H1 (cell line): ENCODE data around the gene CDK16. TPM values are rescaled to one million over a fixed set of nuclear protein-coding genes. Genes with fewer than 3 reads are reported as not detected.

Experiments used
- CTCF ChIA-PET: fragments of 300-600 bp; sonication (Branson Sonifier 250); formaldehyde crosslinking; loops from one replicate; lab custom pipeline; 2021; ENCODE audit not compliant: partially characterized antibody; lab: Charles Lee
- POLR2A ChIA-PET: fragments of 300-600 bp; sonication (Branson Sonifier 250); formaldehyde crosslinking; loops from one replicate; lab custom pipeline; 2021; ENCODE audit warnings: inconsistent platforms; ENCODE audit not compliant: partially characterized antibody; lab: Charles Lee
- DNase-seq, 2 experiments: peaks; one replicate each; pipeline versions ENCODE4 v3.0.0 to v3.0.0-alpha.2; 2010 to 2022; ENCODE audit warnings: low spot score in 2 of 2, low read depth in 1 of 2, mixed read lengths in 1 of 2
- FAIRE-seq: peaks from 2 replicates; lab custom pipeline; 2011; peaks lifted over from hg19 to GRCh38; lab: Jason Lieb, UNC
- H2AFZ ChIP-seq: 2 replicates; pipeline ENCODE4 v1.8.1; 2012; ENCODE audit warnings: low read length, inconsistent platforms
- H2AK5ac ChIP-seq: 2 replicates; pipeline ENCODE4 v1.6.1; 2013; ENCODE audit warnings: low read depth, low read length
- H2BK120ac ChIP-seq: replicated peaks from 2 replicates; pipeline ENCODE3; 2013; ENCODE audit warnings: low read depth, low read length, inconsistent platforms
- H2BK12ac ChIP-seq: 2 replicates; pipeline ENCODE4 v1.6.1; 2013; ENCODE audit warnings: low read depth, low read length
- H2BK15ac ChIP-seq: 2 replicates; pipeline ENCODE4 v1.6.1; 2013; ENCODE audit warnings: low read length
- H2BK20ac ChIP-seq: 2 replicates; pipeline ENCODE4 v1.6.1; 2013; ENCODE audit warnings: low read length
- H2BK5ac ChIP-seq: 2 replicates; pipeline ENCODE4 v1.6.1; 2013; ENCODE audit warnings: low read depth, low read length
- H3K14ac ChIP-seq: 2 replicates; pipeline ENCODE4 v1.6.1; 2013; ENCODE audit warnings: inconsistent platforms; ENCODE audit not compliant: insufficient read length
- H3K18ac ChIP-seq: 2 replicates; pipeline ENCODE4 v1.6.1; 2013; ENCODE audit warnings: low read length; ENCODE audit errors: extremely low read depth
- H3K23ac ChIP-seq: 2 replicates; pipeline ENCODE4 v1.6.1; 2013; ENCODE audit warnings: inconsistent platforms; ENCODE audit not compliant: insufficient read length
- H3K23me2 ChIP-seq: 2 replicates; pipeline ENCODE4 v1.6.1; 2013; ENCODE audit warnings: low read depth, low read length
- H3K27ac ChIP-seq: 2 replicates; pipeline ENCODE4 v1.6.1; 2011; ENCODE audit warnings: low read depth, low read length, inconsistent platforms
- H3K27me3 ChIP-seq, 4 experiments: replicated peaks in 1 of 4; 1 replicate in 1 of 4; 2 replicates in 3 of 4; pipeline versions ENCODE4 v1.6.1 to v1.8.1; 2011 to 2013; ENCODE audit warnings: low read length in 3 of 4, mild to moderate bottlenecking in 3 of 4, inconsistent platforms in 2 of 4, mixed read lengths in 2 of 4, moderate library complexity in 1 of 4; ENCODE audit not compliant: control insufficient read depth in 3 of 4, insufficient read depth in 3 of 4; ENCODE audit errors: extremely low read depth in 1 of 4
- H3K36me3 ChIP-seq, 4 experiments: 2 replicates each; pipeline versions ENCODE4 v1.6.1 to v1.8.1; 2011 to 2013; ENCODE audit warnings: mild to moderate bottlenecking in 4 of 4, low read length in 3 of 4, moderate library complexity in 2 of 4, control low read depth in 1 of 4, inconsistent platforms in 1 of 4; ENCODE audit not compliant: insufficient read depth in 4 of 4, control insufficient read depth in 2 of 4
- H3K4ac ChIP-seq: replicated peaks from 2 replicates; pipeline ENCODE3; 2013; ENCODE audit warnings: low read length, low read depth, mixed read lengths, inconsistent platforms; ENCODE audit not compliant: insufficient read length
- H3K4me1 ChIP-seq, 4 experiments: replicated peaks in 1 of 4; 1 replicate in 1 of 4; 2 replicates in 3 of 4; pipeline versions ENCODE4 v1.6.1 to v1.8.1; 2011 to 2013; ENCODE audit warnings: low read length in 3 of 4, inconsistent platforms in 2 of 4, mixed read lengths in 1 of 4; ENCODE audit not compliant: insufficient read depth in 4 of 4, control insufficient read depth in 3 of 4
- H3K4me2 ChIP-seq, 2 experiments: 2 replicates each; pipeline versions ENCODE4 v1.6.1 to v1.8.1; 2011 to 2013; ENCODE audit warnings: low read depth in 2 of 2, low read length in 2 of 2, control low read depth in 1 of 2, inconsistent platforms in 1 of 2, mild to moderate bottlenecking in 1 of 2; ENCODE audit not compliant: insufficient read depth in 1 of 2
- H3K4me3 ChIP-seq, 4 experiments: fragments of 200-600, 300-600 bp in 1 of 4; sonication (generic), shearing (Covaris generic), sonication (Bioruptor Twin) in 1 of 4; 2 replicates each; pipeline versions ENCODE4 v1.5.1 to v1.8.1; 2011 to 2016; ENCODE audit warnings: low read length in 4 of 4, low read depth in 3 of 4, control low read depth in 2 of 4, inconsistent platforms in 2 of 4, mild to moderate bottlenecking in 2 of 4, mixed read lengths in 1 of 4, moderate library complexity in 1 of 4; ENCODE audit not compliant: insufficient read depth in 2 of 4; ENCODE audit errors: extremely low read depth in 1 of 4
- H3K56ac ChIP-seq: replicated peaks from 2 replicates; pipeline ENCODE3; 2013; ENCODE audit warnings: low read depth, mild to moderate bottlenecking, mixed read lengths, low read length, inconsistent platforms; ENCODE audit not compliant: insufficient read length
- H3K79me1 ChIP-seq: 2 replicates; pipeline ENCODE4 v1.6.1; 2013; ENCODE audit warnings: low read depth, low read length, control low read depth
- H3K79me2 ChIP-seq, 2 experiments: 2 replicates each; pipeline versions ENCODE4 v1.6.1 to v1.8.1; 2012 to 2013; ENCODE audit warnings: low read length in 2 of 2, mild to moderate bottlenecking in 2 of 2, inconsistent platforms in 1 of 2; ENCODE audit not compliant: insufficient read depth in 2 of 2, control insufficient read depth in 1 of 2
- H3K9ac ChIP-seq, 4 experiments: replicated peaks in 1 of 4; 1 replicate in 1 of 4; 2 replicates in 3 of 4; pipeline versions ENCODE4 v1.6.1 to v1.8.1; 2011 to 2013; ENCODE audit warnings: low read depth in 3 of 4, low read length in 3 of 4, control low read depth in 2 of 4, mild to moderate bottlenecking in 2 of 4, moderate library complexity in 2 of 4, inconsistent platforms in 1 of 4; ENCODE audit errors: extremely low read depth in 1 of 4
- H3K9me3 ChIP-seq, 2 experiments: 2 replicates each; pipeline versions ENCODE4 v1.6.1 to v1.8.1; 2012 to 2013; ENCODE audit warnings: mild to moderate bottlenecking in 2 of 2, moderate library complexity in 2 of 2, control low read depth in 1 of 2, inconsistent platforms in 1 of 2, low read depth in 1 of 2, low read length in 1 of 2, mixed read lengths in 1 of 2; ENCODE audit not compliant: insufficient read depth in 2 of 2
- H4K20me1 ChIP-seq, 2 experiments: replicated peaks in 1 of 2; 2 replicates each; pipeline versions ENCODE3 to v1.8.1; 2011 to 2013; ENCODE audit warnings: inconsistent platforms in 2 of 2, low read length in 2 of 2, mild to moderate bottlenecking in 1 of 2; ENCODE audit not compliant: insufficient read depth in 2 of 2, control insufficient read depth in 1 of 2
- H4K5ac ChIP-seq: 2 replicates; pipeline ENCODE4 v1.6.1; 2013; ENCODE audit warnings: low read length, low read depth, mixed read lengths, inconsistent platforms; ENCODE audit not compliant: insufficient read length
- H4K8ac ChIP-seq: 2 replicates; pipeline ENCODE4 v1.8.0; 2013; ENCODE audit warnings: mild to moderate bottlenecking, moderate library complexity, low read length, inconsistent platforms; ENCODE audit not compliant: insufficient read depth; ENCODE audit errors: extremely low read depth
- H4K91ac ChIP-seq: replicated peaks from 2 replicates; pipeline ENCODE3; 2013; ENCODE audit warnings: low read length, mixed read lengths, inconsistent platforms; ENCODE audit not compliant: insufficient read length
- BACH1 ChIP-seq: IDR thresholded peaks from 2 replicates; pipeline ENCODE4 v1.6.1; 2012; ENCODE audit warnings: low read length, improper control_type of control experiment
- CBX5 ChIP-seq: fragments of 300-800, 300-1000 bp; sonication (generic); IDR thresholded peaks from 2 replicates; pipeline ENCODE4 v1.7.1; 2016; ENCODE audit warnings: antibody characterized with exemption, low read length, low read depth
- FOSL1 ChIP-seq: IDR thresholded peaks from 2 replicates; pipeline ENCODE4 v1.6.1; 2011; ENCODE audit warnings: mild to moderate bottlenecking, low read depth, low read length, moderate library complexity; ENCODE audit not compliant: insufficient read depth
- KDM4A ChIP-seq: IDR thresholded peaks from one replicate; pipeline ENCODE4 v1.7.1; 2012; ENCODE audit warnings: low read depth, mild to moderate bottlenecking, moderate library complexity, low read length, inconsistent platforms; ENCODE audit not compliant: severe bottlenecking
- SIRT6 ChIP-seq: IDR thresholded peaks from one replicate; pipeline ENCODE4 v1.7.1; 2012; ENCODE audit warnings: low read length, inconsistent platforms
- SP1 ChIP-seq: IDR thresholded peaks from 2 replicates; pipeline ENCODE4 v1.6.1; 2011; ENCODE audit warnings: low read depth, low read length
- SUZ12 ChIP-seq: fragments of 200-600 bp; sonication (generic); IDR thresholded peaks from 2 replicates; pipeline ENCODE4 v1.6.1; 2012; ENCODE audit warnings: mild to moderate bottlenecking, inconsistent platforms, low read length, moderate library complexity, mixed read lengths
- TAF7 ChIP-seq: optimal IDR thresholded peaks from 2 replicates; pipeline ENCODE3; 2011; ENCODE audit warnings: low read depth, mild to moderate bottlenecking, inconsistent platforms, low read length, moderate library complexity, borderline replicate concordance
- TCF12 ChIP-seq: IDR thresholded peaks from 2 replicates; pipeline ENCODE4 v1.6.1; 2011; ENCODE audit warnings: low read depth, mild to moderate bottlenecking, low read length
- YY1 ChIP-seq: IDR thresholded peaks from 2 replicates; pipeline ENCODE4 v1.6.1; 2011; ENCODE audit warnings: low read depth, mild to moderate bottlenecking, low read length
- ZNF274 ChIP-seq: IDR thresholded peaks from 2 replicates; pipeline ENCODE4 v1.7.0; 2012; ENCODE audit warnings: low read length, borderline replicate concordance; ENCODE audit errors: extremely low read depth
- WGBS, 2 experiments: shearing (Covaris generic) in 1 of 2; methylation state at CpG; one replicate each; pipeline versions ENCODE4 v1.1.6 to v1.1.7; 2013 to 2015; ENCODE audit warnings: low lambda C conversion rate in 2 of 2, mixed read lengths in 2 of 2, inconsistent platforms in 1 of 2, low coverage in 1 of 2, missing lambda C conversion rate in 1 of 2; ENCODE audit not compliant: insufficient replicate concordance in 2 of 2, insufficient coverage in 1 of 2, insufficient read length in 1 of 2; ENCODE audit errors: extremely low coverage in 1 of 2, missing lambda C conversion rate in 1 of 2; 5-methylcytosine and 5-hydroxymethylcytosine counted together
- polyA plus RNA-seq, 7 experiments: library from polyadenylated mRNA; depleted of rRNA in 3 of 7; stranded (reverse) in 5 of 7; unstranded in 2 of 7; fragments of >200 nt in 5 of 7; fragments of 200-250 nt in 2 of 7; gene quantifications; 1 replicate in 5 of 7; 2 replicates in 1 of 7; 4 replicates in 1 of 7; pipeline versions ENCODE4 v1.2.1 to v1.2.3, GENCODE V29; 2011 to 2013; ENCODE audit warnings: missing spikeins in 2 of 7, mixed read lengths in 2 of 7
- total RNA-seq: library from RNA; stranded (reverse); fragmentation: NEBNext Ultra II Directional; extraction: Animal tissue kit (Norgen Biotek cat#: 25700); gene quantifications from 2 replicates; pipeline ENCODE4 v1.2.1, GENCODE V29; 2021

The CDK16 gene
- total and polyA plus RNA-seq, 2 of the 8 experiments (the other 6 are each of a cell fraction or from before 2014, with no cell fraction given), result 124 to 204 TPM

GRCh38 chrX:47222751-47223350 is 4.4 kb downstream of the CDK16 start:
- Histone ChIP-seq H3K27ac (no peak overlapping the region), H3K56ac (no peak overlapping the region), H3K79me1 (peaks cover 2% of the 10 kb centered on the region; the same call in 1 of the 2 replicates), H4K8ac (no peak overlapping the region), H3K79me2 (peaks cover 21 to 40% of the 10 kb centered on the region in 2 experiments), H2BK12ac (no peak overlapping the region), H4K20me1 (peaks cover 13 to 32% of the 10 kb centered on the region in 2 experiments), H3K9me3 (no peaks in the 10 kb centered on the region), H3K4ac (no peak overlapping the region), H2AFZ (no peak overlapping the region), H3K27me3 (no peaks in the 10 kb centered on the region), H2BK5ac (no peak overlapping the region), H3K4me2 (no peak overlapping the region), H2AK5ac (no peak overlapping the region), H3K4me1 (peaks cover 0 to 8% (median 1%) of the 10 kb centered on the region in 4 experiments; a peak in 3 of 7 replicates), H2BK20ac (no peak overlapping the region), H3K36me3 (peaks cover 9 to 52% (median 31%) of the 10 kb centered on the region in 4 experiments; a peak in 7 of 8 replicates), H3K9ac (no peak overlapping the region), H2BK120ac (no peak overlapping the region), H3K14ac (no peak overlapping the region), H3K23ac (no peak overlapping the region), H3K23me2 (peaks cover 8% of the 10 kb centered on the region; the same call in 1 of the 2 replicates), H3K4me3 (no peak overlapping the region), H3K18ac (no peak overlapping the region), H4K91ac (no peak overlapping the region), H4K5ac (no peak overlapping the region), H2BK15ac (no peak overlapping the region)
- POLR2A ChIA-PET, result interaction anchor here (1.2 kb wide), 1 partner anchor 10 kb away, joined by 4 read pairs; the partner anchor contains the start of gene USP11
- TF ChIP-seq KDM4A (no peak), CBX5 (no peak), TCF12 (no peak), SP1 (no peak), FOSL1 (no peak), TAF7 (no peak), ZNF274 (no peak), SUZ12 (no peak), YY1 (no peak), SIRT6 (no peak), BACH1 (no peak)
- CTCF ChIA-PET, result no interaction called here
- DNase-seq, result no peak
- 97% methylated on average over 5 of the region's 10 CpGs; no CpG with 5 or more reads in 1 of the 2 experiments for WGBS, 2 experiments
- no peak for FAIRE-seq
